ENCODE results near the gene LRTM1.

Gene LRTM1

GRCh38 chr3:54928046-54928770 lies at the start of gene LRTM1:
LRTM1 (minus strand) TSS chr3:54928059; CDS start chr3:54927911, 148 bp downstream.
- DNase-seq (ENCODE audit: low read depth in 2 of 2, low spot score in 1 of 2): no peak

DNA sequence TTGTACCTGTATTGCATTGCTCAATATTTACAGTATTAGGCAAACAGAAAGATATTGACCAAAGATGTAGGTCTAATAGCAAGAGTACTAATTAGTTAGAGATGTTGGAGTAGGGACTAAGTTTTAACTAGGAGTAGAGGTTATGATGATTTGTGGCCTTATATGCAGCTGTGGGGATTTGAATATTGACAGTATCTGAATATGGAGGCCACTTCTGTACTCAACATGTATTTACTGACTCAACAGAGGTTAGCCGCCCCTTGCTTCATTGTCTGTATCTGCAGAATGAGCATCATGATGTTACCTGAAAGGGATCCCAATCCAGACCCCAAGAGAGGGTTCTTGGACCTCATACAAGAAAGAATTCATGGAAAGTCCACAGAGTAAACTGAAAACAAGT lies 49.6 kb upstream of the LRTM1 start:
- no peak for DNase-seq (ENCODE audit: low read depth in 2 of 2, low spot score in 1 of 2)

- DNase-seq (ENCODE audit: low read depth in 2 of 2, low spot score in 1 of 2): no peak
Measured at GRCh38 chr3:54970895-54971294, 43.0 kb upstream of the LRTM1 start.

DNA sequence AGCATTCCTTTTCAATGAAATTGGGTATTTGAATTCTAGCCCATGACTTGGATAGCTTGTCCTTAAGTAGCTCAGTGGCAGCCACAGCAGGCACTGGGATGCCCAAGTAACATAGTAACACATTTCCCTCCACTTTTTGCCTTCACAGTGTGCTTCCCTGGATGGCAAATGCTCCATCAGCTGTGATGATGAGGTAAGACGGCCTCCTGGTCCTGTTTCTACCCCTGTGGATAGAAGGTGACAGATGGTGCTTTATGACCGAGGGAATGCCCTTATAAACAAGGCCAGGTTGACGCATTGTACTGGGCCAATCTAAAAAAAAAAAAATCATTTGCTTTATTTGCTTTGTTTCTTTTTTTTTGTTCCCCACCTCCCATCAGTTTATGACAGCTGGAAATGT lies 41.8 kb upstream of the LRTM1 start:
- no peak for DNase-seq (ENCODE audit: low read depth in 2 of 2, low spot score in 1 of 2)

DNA sequence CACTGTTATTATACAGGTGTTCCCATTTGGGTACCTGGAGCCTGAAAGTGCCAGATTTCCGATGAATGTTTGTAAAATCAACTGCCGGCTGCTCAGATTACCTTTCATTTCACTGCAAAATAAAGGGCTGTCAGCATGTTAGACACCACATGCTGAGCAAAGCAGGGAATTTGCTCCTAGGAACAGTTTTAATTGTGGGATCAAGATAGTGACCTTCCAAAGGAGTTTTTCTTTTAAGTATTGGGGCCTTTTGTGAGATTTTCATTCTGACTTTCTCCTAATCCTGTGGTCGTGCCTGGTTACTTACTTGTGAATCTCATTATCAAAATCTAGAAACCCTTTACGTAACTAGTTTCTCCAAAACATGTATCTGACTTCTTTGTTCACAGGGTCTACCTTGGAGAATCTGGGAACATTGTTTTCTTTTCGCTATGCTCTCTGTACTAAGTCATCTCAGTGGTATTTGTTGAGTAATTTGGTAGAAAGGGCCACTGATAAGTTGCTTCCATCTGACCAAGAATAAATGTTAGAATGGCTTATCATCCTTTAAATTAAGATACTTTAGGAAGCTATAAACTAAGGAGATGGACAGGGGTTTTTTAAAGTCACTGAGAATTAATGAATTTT lies 40.8 kb upstream of the LRTM1 start:
- DNase-seq (ENCODE audit: low read depth in 2 of 2, low spot score in 1 of 2): no peak

GRCh38 chr3:54967731-54968161 lies 39.9 kb upstream of the LRTM1 start:
- no peak for DNase-seq (ENCODE audit: low read depth in 2 of 2, low spot score in 1 of 2)

DNA sequence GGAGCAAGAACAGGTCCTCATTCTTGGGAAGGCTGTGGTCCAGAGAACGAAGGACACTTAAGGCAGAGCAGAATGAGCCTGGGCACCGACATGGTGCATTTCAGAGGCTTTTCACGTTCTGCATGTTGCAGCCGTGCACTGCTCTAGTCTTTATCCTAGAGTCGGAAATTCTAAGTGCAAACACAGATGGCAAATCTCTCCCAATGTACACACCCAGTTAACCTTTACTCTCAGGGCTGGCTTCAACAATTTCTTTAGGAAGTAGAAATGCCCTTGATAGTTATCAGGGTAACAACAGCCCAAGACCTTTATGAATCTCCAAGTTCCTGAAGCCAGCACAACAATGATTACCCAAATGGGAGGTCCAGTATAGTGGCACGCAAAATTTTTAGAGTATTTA lies 39.1 kb upstream of the LRTM1 start:
- DNase-seq (ENCODE audit: low read depth in 2 of 2, low spot score in 1 of 2): no peak

GRCh38 chr3:54965746-54966145 lies 37.9 kb upstream of the LRTM1 start:
- no peak for DNase-seq (ENCODE audit: low read depth in 2 of 2, low spot score in 1 of 2)

- DNase-seq (ENCODE audit: low read depth in 2 of 2, low spot score in 1 of 2): no peak
Measured at GRCh38 chr3:54964081-54964480, 36.2 kb upstream of the LRTM1 start.

GRCh38 chr3:54963641-54964040 lies 35.8 kb upstream of the LRTM1 start:
- no peak for DNase-seq (ENCODE audit: low read depth in 2 of 2, low spot score in 1 of 2)

- no peak for DNase-seq (ENCODE audit: low read depth in 2 of 2, low spot score in 1 of 2)
Measured at GRCh38 chr3:54962200-54962599, 34.3 kb upstream of the LRTM1 start.

DNA sequence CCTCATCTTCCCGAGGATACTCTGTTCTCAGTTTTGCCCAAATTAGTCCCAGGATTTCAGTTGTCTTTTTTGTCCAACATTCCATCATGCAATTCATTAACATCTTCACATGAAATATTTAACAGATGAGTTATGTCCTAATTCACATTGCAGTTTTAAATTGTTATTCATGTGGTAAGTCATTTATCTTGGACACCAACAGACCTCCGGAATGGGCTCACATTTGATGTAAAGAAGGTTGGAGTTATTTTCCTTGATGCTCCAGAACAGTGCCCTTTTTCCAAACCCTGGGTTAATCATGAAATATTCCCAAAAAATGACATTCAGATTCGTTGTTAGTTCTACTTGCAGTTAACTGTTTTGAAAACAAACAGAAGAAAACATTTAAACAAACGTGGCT lies 32.8 kb upstream of the LRTM1 start:
- DNase-seq (ENCODE audit: low read depth in 2 of 2, low spot score in 1 of 2): no peak

DNA sequence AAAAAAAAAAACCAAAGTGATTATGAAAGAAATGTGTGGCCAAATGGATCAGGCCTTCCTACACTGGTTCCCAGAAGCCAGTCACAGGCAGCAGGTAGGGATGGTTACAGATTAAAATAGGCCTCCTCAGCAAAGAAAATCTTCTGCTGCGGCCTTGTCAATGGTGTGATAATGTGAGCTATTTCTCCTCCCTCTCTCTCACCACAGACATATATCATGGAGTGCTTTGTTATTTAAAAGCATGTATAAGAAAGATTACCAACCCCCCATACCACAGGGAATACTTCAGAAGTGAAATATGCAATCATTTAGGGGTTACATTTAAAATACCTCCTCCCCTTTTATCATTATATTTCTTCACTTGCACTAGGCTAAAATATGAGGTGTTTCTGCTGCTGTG lies 32.2 kb upstream of the LRTM1 start:
- no peak for DNase-seq (ENCODE audit: low read depth in 2 of 2, low spot score in 1 of 2)

- DNase-seq (ENCODE audit: low read depth in 2 of 2, low spot score in 1 of 2): no peak
Measured at GRCh38 chr3:54957711-54958110, 29.9 kb upstream of the LRTM1 start.

DNA sequence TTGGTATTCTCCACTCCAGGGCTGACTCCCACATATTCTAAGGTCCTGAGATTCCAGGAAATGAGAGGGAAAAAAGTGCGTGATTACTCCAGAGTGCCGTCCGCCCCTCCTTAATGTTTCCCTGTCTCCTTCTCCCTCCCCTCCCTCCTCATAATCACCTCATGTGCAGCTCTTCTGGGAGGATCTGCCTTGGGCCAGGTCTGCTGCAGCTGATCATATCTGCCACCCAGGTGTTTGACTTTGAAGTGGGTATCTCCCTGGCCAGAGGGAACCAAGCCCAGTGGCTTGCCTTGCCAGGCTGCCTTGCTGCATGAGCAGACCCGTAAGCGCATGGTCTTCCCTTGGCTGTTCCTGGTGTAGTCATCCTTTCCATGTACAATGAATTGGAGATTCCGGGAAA lies 28.1 kb upstream of the LRTM1 start:
- DNase-seq (ENCODE audit: low read depth in 2 of 2, low spot score in 1 of 2): no peak

DNA sequence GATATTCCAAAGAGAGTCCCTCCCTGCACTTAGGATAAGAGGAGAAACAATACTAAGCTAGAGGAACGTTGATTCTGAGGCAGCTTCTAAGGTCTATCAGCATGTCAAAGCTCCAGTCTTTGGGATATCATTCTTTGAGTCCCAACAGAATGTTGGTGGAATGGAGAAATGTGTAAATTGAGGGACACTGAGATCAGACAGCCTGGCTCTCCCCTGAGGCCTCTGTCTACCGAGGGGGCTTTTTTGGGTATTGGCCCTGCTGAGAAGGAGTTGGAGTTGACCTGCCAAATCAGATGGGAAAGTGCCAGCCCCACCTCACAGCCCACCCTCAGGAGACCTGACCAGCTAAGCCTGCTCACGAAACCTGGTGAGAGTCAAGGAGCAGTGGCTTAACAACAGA lies 27.6 kb upstream of the LRTM1 start:
- no peak for DNase-seq (ENCODE audit: low read depth in 2 of 2, low spot score in 1 of 2)

DNA sequence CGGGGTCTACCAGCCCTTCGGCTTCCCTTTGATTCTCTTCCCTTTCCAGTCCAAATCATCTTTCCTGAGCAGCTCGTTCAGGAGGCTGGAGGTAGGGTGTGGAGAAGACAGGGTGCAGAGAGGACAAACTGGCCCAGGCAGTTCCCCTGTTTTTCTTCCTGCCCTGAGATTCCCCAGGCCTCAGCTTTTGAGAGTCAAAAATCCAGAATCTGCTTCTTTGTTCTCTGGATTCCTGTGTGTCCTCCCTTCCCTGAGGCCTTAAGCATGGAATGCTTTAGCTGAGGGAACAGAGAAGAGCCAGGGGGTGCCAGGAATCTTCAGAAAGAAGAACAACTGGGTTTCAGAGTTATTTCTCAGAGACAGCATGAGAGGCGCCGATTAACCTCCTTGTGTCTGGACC lies 26.7 kb upstream of the LRTM1 start:
- DNase-seq (ENCODE audit: low read depth in 2 of 2, low spot score in 1 of 2): no peak

DNA sequence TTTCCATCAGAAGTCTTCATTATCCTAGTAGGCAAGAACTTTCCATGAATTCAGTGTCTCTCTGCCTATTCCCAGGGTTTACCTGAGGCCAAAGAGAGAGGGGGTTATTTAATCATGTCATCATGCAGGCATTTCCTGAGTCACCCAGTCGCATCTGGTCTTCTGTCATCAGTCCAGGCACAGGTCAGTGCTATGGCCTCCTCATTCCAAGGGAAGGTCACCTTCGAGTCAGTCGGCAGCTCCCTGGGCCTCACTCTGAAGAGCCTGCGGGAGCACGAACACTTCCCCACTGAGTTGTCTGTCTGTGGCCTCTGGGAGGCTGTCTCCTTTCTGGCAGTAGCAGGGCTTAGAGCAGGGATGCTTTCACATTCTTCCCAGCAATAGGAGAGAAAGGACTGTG lies 26.2 kb upstream of the LRTM1 start:
- no peak for DNase-seq (ENCODE audit: low read depth in 2 of 2, low spot score in 1 of 2)

GRCh38 chr3:54951405-54951804 lies 23.5 kb upstream of the LRTM1 start:
- DNase-seq (ENCODE audit: low read depth in 2 of 2, low spot score in 1 of 2): no peak

- no peak for DNase-seq (ENCODE audit: low read depth in 2 of 2, low spot score in 1 of 2)
Measured at GRCh38 chr3:54950391-54951003, 22.6 kb upstream of the LRTM1 start.

DNA sequence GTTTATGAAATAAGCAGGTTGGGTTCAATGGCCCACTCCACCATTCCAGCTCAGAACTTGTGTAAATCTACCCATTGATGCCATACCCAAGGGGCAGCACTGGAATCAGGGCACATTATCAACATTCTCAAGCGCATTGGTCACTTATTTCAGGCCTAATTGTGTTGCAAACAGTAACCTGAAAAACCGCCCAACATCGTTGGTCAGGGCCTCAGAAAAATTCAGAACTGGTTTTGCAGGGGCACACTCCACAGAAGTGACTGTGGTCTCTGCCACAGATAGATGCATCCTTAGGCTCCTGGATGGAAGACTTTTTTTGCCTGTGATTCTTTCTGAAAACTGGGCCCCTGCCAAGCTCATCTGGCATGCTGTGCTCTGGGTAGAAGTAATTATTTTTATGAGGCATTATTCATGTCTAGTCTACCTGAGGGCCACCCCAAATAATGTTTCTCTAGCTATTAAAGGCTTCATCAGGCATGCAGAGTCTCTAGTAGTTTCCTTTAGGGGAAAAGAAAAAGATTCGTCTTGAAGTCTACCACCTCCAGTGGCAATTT lies 21.7 kb upstream of the LRTM1 start:
- DNase-seq (ENCODE audit: low read depth in 2 of 2, low spot score in 1 of 2): no peak

- no peak for DNase-seq (ENCODE audit: low read depth in 2 of 2, low spot score in 1 of 2)
Measured at GRCh38 chr3:54941690-54942362, 14.0 kb upstream of the LRTM1 start.
